ENCODE results near the gene ZNF586. TPM values are rescaled to one million over a fixed set of nuclear protein-coding genes. Genes with fewer than 3 reads are reported as not detected.
"Not testable (repeated sequence)": the region's sequence is repeated elsewhere in the genome, so short reads cannot be mapped to it uniquely, and the experiment has no call there.

ZNF586 gene
- total RNA-seq: 10 to 100 TPM; 11.8 to 16.6 (median 13.0) TPM

GRCh38 chr19:57769345-57770131 is at the start of gene ZNF586:
ZNF586 (plus strand) TSS chr19:57769676; CDS start chr19:57769843, 167 bp downstream.
- 4% methylated on average over 24 of the region's 61 CpGs for WGBS
- Histone ChIP-seq H3K4me3 (peak within 1 kb of the TSS; percentile 83 to 97 (median 92)), H3K36me3 (peaks cover 5 to 32% (median 19%) of the 10 kb centered on the region in 4 donors), H3K4me1 (peaks cover 21 to 31% (median 29%) of the 10 kb centered on the region in 4 donors), H3K27me3 (no peaks in the 10 kb centered on the region), H3K27ac (replicated peaks in 1 of 4) (peak within 1 kb of the TSS; percentile 80 to 89 (median 84)), H3K9me3 (peaks cover 0 to 36% (median 14%) of the 10 kb centered on the region in 4 donors)
- no peak for TF ChIP-seq EP300 (IDR thresholded peaks at IDR 0.05)
- peak; percentile 81 to 95 for TF ChIP-seq POLR2AphosphoS5 (IDR thresholded peaks at IDR 0.05)
- DNase-seq (ENCODE audit: extremely low spot score): peak; percentile 95
- intact Hi-C loops (cut with DNase I): no loop called here

GRCh38 chr19:57719901-57720519 is 49.5 kb upstream of the ZNF586 start:
- DNase-seq (ENCODE audit: extremely low spot score): no peak
- WGBS: 86% methylated on average over 4 of the region's 4 CpGs
- no peaks in the 10 kb centered on the region for H3K4me1 ChIP-seq

GRCh38 chr19:57720878-57721277 is 48.6 kb upstream of the ZNF586 start:
- WGBS: 98% methylated on average over 10 of the region's 10 CpGs
- H3K36me3 ChIP-seq: peaks cover 28 to 45% (median 40%) of the 10 kb centered on the region in 4 donors

More at GRCh38 chr19:57719901-57720519, 49.5 kb upstream of the ZNF586 start:
- peaks cover 28 to 45% (median 40%) of the 10 kb centered on the region in 4 donors for H3K36me3 ChIP-seq
- H3K27ac ChIP-seq (replicated peaks in 1 of 4): no peak overlapping the region
- no peak overlapping the region for H3K4me3 ChIP-seq
- TF ChIP-seq POLR2A (IDR thresholded peaks at IDR 0.05; ENCODE audit: low read depth): no peak
- TF ChIP-seq CTCF (IDR thresholded peaks at IDR 0.05): no peak
- H3K9me3 ChIP-seq: peaks cover 0 to 88% (median 64%) of the 10 kb centered on the region in 4 donors
- H3K27me3 ChIP-seq: no peaks in the 10 kb centered on the region
- intact Hi-C loops (cut with DNase I): no loop called here

GRCh38 chr19:57738320-57738719 is 31.2 kb upstream of the ZNF586 start:
- H3K4me3 ChIP-seq, H3K36me3 ChIP-seq: not testable (repeated sequence)
- WGBS: 6% methylated on average over 9 of the region's 10 CpGs

More at GRCh38 chr19:57720878-57721277, 48.6 kb upstream of the ZNF586 start:
- peaks cover 0 to 89% (median 66%) of the 10 kb centered on the region in 4 donors for H3K9me3 ChIP-seq
- no peak overlapping the region for H3K4me3 ChIP-seq
- peaks cover 0 to under 1% (median 0%) of the 10 kb centered on the region in 4 donors for H3K4me1 ChIP-seq
- no peaks in the 10 kb centered on the region for H3K27me3 ChIP-seq
- no peak overlapping the region for H3K27ac ChIP-seq (replicated peaks in 1 of 4)
- TF ChIP-seq POLR2A (IDR thresholded peaks at IDR 0.05; ENCODE audit: low read depth) (no peak), POLR2AphosphoS5 (IDR thresholded peaks at IDR 0.05) (no peak), CTCF (IDR thresholded peaks at IDR 0.05) (no peak), EP300 (IDR thresholded peaks at IDR 0.05) (no peak)
- intact Hi-C loops (cut with DNase I): no loop called here
- DNase-seq (ENCODE audit: extremely low spot score): no peak

GRCh38 chr19:57738770-57739169 is 30.7 kb upstream of the ZNF586 start:
- H3K27me3 ChIP-seq; H3K36me3 ChIP-seq; H3K27ac ChIP-seq (replicated peaks in 1 of 4); H3K4me3 ChIP-seq; DNase-seq (ENCODE audit: extremely low spot score); H3K4me1 ChIP-seq; intact Hi-C loops (cut with DNase I): not testable (repeated sequence)
- 87% methylated on average over 7 of the region's 7 CpGs for WGBS
- H3K9me3 ChIP-seq: peaks cover 0 to 13% (median 4%) of the 10 kb centered on the region in 4 donors

More at GRCh38 chr19:57738320-57738719, 31.2 kb upstream of the ZNF586 start:
- intact Hi-C loops (cut with DNase I); DNase-seq (ENCODE audit: extremely low spot score); H3K4me1 ChIP-seq; H3K27ac ChIP-seq (replicated peaks in 1 of 4); H3K27me3 ChIP-seq: not testable (repeated sequence)
- H3K9me3 ChIP-seq: peaks cover 0 to 13% (median 4%) of the 10 kb centered on the region in 4 donors
- TF ChIP-seq POLR2AphosphoS5 (IDR thresholded peaks at IDR 0.05) (peak in 1 of 2 donors; percentile 42), CTCF (IDR thresholded peaks at IDR 0.05) (peak; percentile 49 to 79 (median 66))

Measured in esophagus muscularis mucosa (tissue), 4 donors.